Tibial nerve (tissue), 4 donors: ENCODE data around the gene LRPAP1.

Experiments used
- CTCF ChIP-seq, 5 experiments: fragments of 200-600 bp in 3 of 5; fragments of 450-650 bp in 2 of 5; sonication (generic) in 3 of 5; IDR thresholded peaks; one replicate each; pipeline ENCODE4 v1.5.1; 2016 to 2019; ENCODE audit warnings: antibody characterized with exemption in 5 of 5, mild to moderate bottlenecking in 3 of 5, moderate library complexity in 2 of 5
- EP300 ChIP-seq, 2 donors: sonication (generic); formaldehyde crosslinking; IDR thresholded peaks; one replicate each; pipeline ENCODE4 v1.6.1; 2017; ENCODE audit warnings: antibody characterized with exemption in 2 of 2, mild to moderate bottlenecking in 1 of 2
- POLR2A ChIP-seq, 2 donors: fragments of 450-650 bp; IDR thresholded peaks; one replicate each; pipeline ENCODE4 v1.6.1; 2017; ENCODE audit warnings: antibody characterized with exemption in 2 of 2, mild to moderate bottlenecking in 2 of 2, moderate library complexity in 2 of 2

GRCh38 chr4:3500634-3501101 is 31.6 kb downstream of the LRPAP1 start:
- no peak for TF ChIP-seq POLR2A (IDR thresholded peaks at IDR 0.05)
- no peak for TF ChIP-seq CTCF (IDR thresholded peaks at IDR 0.05)
- no peak for TF ChIP-seq EP300 (IDR thresholded peaks at IDR 0.05)
